SH-SY5Y (cell line): ENCODE data around the gene PPARG.

Experiments
- GATA2 ChIP-seq: IDR thresholded peaks from 2 replicates; pipeline ENCODE4 v1.6.1; 2011; ENCODE audit warnings: mild to moderate bottlenecking, low read depth, low read length
- GATA3 ChIP-seq: IDR thresholded peaks from 2 replicates; pipeline ENCODE4 v1.6.1; 2011; ENCODE audit warnings: low read depth, mild to moderate bottlenecking, low read length, moderate library complexity

DNA sequence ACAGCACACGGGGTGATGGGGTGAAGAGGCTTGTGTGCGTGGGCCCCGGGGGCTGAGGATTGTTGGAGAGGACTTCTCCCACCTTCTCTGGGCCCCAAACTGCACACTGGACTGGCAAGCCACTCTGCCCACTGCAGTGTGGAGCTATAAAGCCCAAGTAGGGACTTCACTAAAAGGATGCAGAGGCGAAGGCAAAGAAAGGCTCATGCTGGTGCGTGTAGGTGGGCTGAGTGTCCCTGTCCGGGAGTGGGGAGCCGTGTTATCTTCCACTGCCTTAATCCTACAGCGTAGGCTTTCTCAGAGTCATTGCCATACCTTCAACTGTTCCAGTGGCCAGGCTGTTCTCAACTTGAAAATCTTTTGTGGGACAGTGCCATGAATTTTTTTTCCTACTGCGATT, 3.9 kb downstream of the PPARG start:
- TF ChIP-seq GATA3, result no peak
- no peak for TF ChIP-seq GATA2
